Stimulated activated naive CD8-positive, alpha-beta T cell treated with anti-CD3 and anti-CD28 coated beads, Interleukin-15, amount 100 ng/mL, for 72 hours (primary cell): ENCODE results near the gene NRAP.

Experiments
- ATAC-seq: fragments of 150-1000 bp; cut with Tn5 transposase; 2 replicates; pipeline ENCODE4 v1.10.0; 2021; ENCODE audit warnings: mild to moderate bottlenecking, moderate library complexity
- DNase-seq, 2 donors: peaks; one replicate each; pipeline ENCODE4 v3.0.0; 2021 to 2022
- H3K27ac Mint-ChIP-seq, 2 donors: one replicate each; pipeline ENCODE4 v1.8.0; 2022; ENCODE audit warnings: mild to moderate bottlenecking in 2 of 2, mixed read lengths in 2 of 2, moderate library complexity in 2 of 2
- H3K27me3 Mint-ChIP-seq: one replicate; pipeline ENCODE4 v1.8.0; 2022; ENCODE audit warnings: mixed read lengths
- H3K4me1 Mint-ChIP-seq: one replicate; pipeline ENCODE4 v1.8.0; 2022; ENCODE audit warnings: mild to moderate bottlenecking, mixed read lengths
- H3K4me3 Mint-ChIP-seq, 2 donors: one replicate each; pipeline ENCODE4 v1.8.0; 2022; ENCODE audit warnings: mild to moderate bottlenecking in 2 of 2, mixed read lengths in 2 of 2, moderate library complexity in 1 of 2
- H3K9me3 Mint-ChIP-seq, 2 donors: one replicate each; pipeline ENCODE4 v1.8.0; 2022; ENCODE audit warnings: mixed read lengths in 2 of 2

The NRAP gene

GRCh38 chr10:113553149-113553548, 110.7 kb downstream of the NRAP start:
- no peak overlapping the region for H3K4me3 Mint-ChIP-seq
- no peak for DNase-seq
- peaks cover 6% of the 10 kb centered on the region for H3K4me1 Mint-ChIP-seq
- no peak for ATAC-seq
- peaks cover 34% of the 10 kb centered on the region for H3K27me3 Mint-ChIP-seq
- H3K27ac Mint-ChIP-seq = no peak overlapping the region
- H3K9me3 Mint-ChIP-seq = no peaks in the 10 kb centered on the region

GRCh38 chr10:113552701-113553100, 111.1 kb downstream of the NRAP start, which contains the start of gene HABP2:
TSS of gene HABP2 (plus strand) at chr10:113553053. CDS start at chr10:113553122, 69 bp downstream.
- Mint-ChIP-seq H3K9me3 (no peaks in the 10 kb centered on the region), H3K27me3 (peaks cover 32% of the 10 kb centered on the region), H3K4me3 (no peak within 1 kb of the TSS), H3K4me1 (peaks cover 4% of the 10 kb centered on the region), H3K27ac (no peak within 1 kb of the TSS)
- ATAC-seq (no peak), DNase-seq (no peak)

GRCh38 chr10:113552014-113552413, 111.8 kb downstream of the NRAP start:
- H3K27me3 Mint-ChIP-seq = peaks cover 29% of the 10 kb centered on the region
- DNase-seq = no peak
- H3K4me1 Mint-ChIP-seq = no peaks in the 10 kb centered on the region
- ATAC-seq = no peak
- no peaks in the 10 kb centered on the region for H3K9me3 Mint-ChIP-seq
- no peak overlapping the region for H3K4me3 Mint-ChIP-seq
- no peak overlapping the region for H3K27ac Mint-ChIP-seq

- peaks cover 26% of the 10 kb centered on the region for H3K27me3 Mint-ChIP-seq
- DNase-seq (no peak), ATAC-seq (no peak)
- H3K9me3 Mint-ChIP-seq = no peaks in the 10 kb centered on the region
- no peaks in the 10 kb centered on the region for H3K4me1 Mint-ChIP-seq
- no peak overlapping the region for H3K4me3 Mint-ChIP-seq
- H3K27ac Mint-ChIP-seq = no peak overlapping the region
Measured at GRCh38 chr10:113550365-113550764, 113.5 kb downstream of the NRAP start.

GRCh38 chr10:113549856-113550255, 114.0 kb downstream of the NRAP start:
- DNase-seq (no peak), ATAC-seq (no peak)
- Mint-ChIP-seq H3K9me3 (no peaks in the 10 kb centered on the region), H3K4me3 (no peak overlapping the region), H3K27ac (no peak overlapping the region), H3K4me1 (no peaks in the 10 kb centered on the region), H3K27me3 (peaks cover 26% of the 10 kb centered on the region)

- DNase-seq = no peak
- H3K4me3 Mint-ChIP-seq = no peak overlapping the region
- ATAC-seq = no peak
- no peaks in the 10 kb centered on the region for H3K4me1 Mint-ChIP-seq
- no peak overlapping the region for H3K27ac Mint-ChIP-seq
- H3K27me3 Mint-ChIP-seq = peaks cover 7% of the 10 kb centered on the region
- H3K9me3 Mint-ChIP-seq = no peaks in the 10 kb centered on the region
Measured at GRCh38 chr10:113547426-113547825, 116.4 kb downstream of the NRAP start.

GRCh38 chr10:113544392-113544791, 119.4 kb downstream of the NRAP start:
- Mint-ChIP-seq H3K27ac (no peak overlapping the region), H3K27me3 (peaks cover 19% of the 10 kb centered on the region), H3K9me3 (no peaks in the 10 kb centered on the region), H3K4me3 (no peak overlapping the region), H3K4me1 (no peaks in the 10 kb centered on the region)
- no peak for ATAC-seq
- DNase-seq = no peak

- DNase-seq (no peak), ATAC-seq (no peak)
- Mint-ChIP-seq H3K4me1 (no peaks in the 10 kb centered on the region), H3K9me3 (no peaks in the 10 kb centered on the region), H3K27me3 (peaks cover 19% of the 10 kb centered on the region), H3K27ac (no peak overlapping the region), H3K4me3 (no peak overlapping the region)
Measured at GRCh38 chr10:113543107-113543955, 120.5 kb downstream of the NRAP start.

- Mint-ChIP-seq H3K27me3 (peaks cover 12% of the 10 kb centered on the region), H3K9me3 (no peaks in the 10 kb centered on the region), H3K4me1 (no peaks in the 10 kb centered on the region), H3K27ac (no peak overlapping the region), H3K4me3 (no peak overlapping the region)
- DNase-seq = no peak
- ATAC-seq = no peak
Measured at GRCh38 chr10:113541549-113541927, 122.3 kb downstream of the NRAP start.

GRCh38 chr10:113540845-113541548, 122.8 kb downstream of the NRAP start:
- Mint-ChIP-seq H3K27ac (no peak overlapping the region), H3K4me3 (no peak overlapping the region), H3K9me3 (no peaks in the 10 kb centered on the region), H3K27me3 (peaks cover 12% of the 10 kb centered on the region), H3K4me1 (no peaks in the 10 kb centered on the region)
- ATAC-seq (no peak), DNase-seq (no peak)

- ATAC-seq (no peak), DNase-seq (no peak)
- Mint-ChIP-seq H3K9me3 (no peaks in the 10 kb centered on the region), H3K27me3 (peaks cover 12% of the 10 kb centered on the region), H3K27ac (no peak overlapping the region), H3K4me3 (no peak overlapping the region), H3K4me1 (no peaks in the 10 kb centered on the region)
Measured at GRCh38 chr10:113539789-113540188, 124.1 kb downstream of the NRAP start.
